ENCODE results near the gene G3BP1.
A peak's percentile ranks its signal among the peaks of the same experiment; 100 is the strongest.
"Not testable (repeated sequence)": the region's sequence is repeated elsewhere in the genome, so short reads cannot be mapped to it uniquely, and the experiment has no call there.

Gene G3BP1

DNA sequence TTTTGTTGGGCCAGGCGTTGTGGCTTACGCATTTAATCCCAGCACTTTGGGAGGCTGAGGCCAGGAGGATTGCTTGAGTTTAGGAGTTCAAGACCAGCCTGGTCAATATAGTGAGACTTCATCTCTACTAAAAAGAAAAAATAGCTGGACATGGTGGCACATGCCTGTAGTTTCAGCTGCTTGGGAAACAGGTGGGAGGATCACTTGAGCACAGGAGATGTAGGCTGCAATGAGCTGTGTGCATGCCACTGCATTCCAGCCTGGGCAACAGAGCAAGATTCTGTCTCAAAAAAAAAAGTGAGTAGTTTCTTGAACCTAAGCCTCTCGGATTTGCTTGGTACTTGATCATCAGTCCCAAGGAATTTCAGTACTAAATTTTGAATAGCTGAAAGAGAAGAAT lies 26.9 kb downstream of the G3BP1 start:
- no peak for DNase-seq (ENCODE audit: low read depth in 2 of 2)

DNA sequence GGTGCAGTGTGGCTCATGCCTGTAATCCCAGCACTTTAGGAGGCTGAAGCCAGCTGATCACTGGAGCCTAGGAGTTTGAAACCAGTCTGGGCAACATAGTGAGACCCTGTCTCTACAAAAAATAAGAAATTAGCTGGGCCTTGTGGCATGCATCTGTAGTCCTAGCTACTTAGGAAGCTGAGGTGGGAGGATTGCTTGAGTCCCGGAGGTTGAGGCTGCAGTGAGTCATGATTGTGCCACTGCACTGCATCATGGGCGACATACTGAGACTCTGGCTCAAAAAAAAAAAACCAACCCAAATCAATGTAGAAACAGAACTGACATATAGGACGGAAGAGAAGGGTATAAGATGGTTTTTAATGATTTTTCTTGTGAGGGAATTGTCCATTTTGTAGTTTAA lies 27.7 kb downstream of the G3BP1 start:
- no peak for DNase-seq (ENCODE audit: low read depth in 2 of 2)

DNA sequence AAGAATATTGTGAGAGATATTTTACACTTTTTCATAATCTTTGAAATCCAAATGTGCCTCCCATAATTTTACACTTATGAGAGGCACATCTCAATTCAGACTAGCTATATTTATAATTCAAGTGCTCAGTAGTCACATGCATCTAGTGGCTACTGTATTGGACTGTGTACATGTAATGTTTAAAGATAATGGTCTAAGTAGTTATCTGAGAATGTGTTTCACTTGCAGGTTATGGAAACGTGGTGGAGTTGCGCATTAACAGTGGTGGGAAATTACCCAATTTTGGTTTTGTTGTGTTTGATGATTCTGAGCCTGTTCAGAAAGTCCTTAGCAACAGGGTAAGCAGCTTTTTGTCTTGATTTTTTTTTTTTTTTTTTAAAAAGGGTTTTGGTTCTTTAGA lies 28.8 kb downstream of the G3BP1 start:
- DNase-seq (ENCODE audit: low read depth in 2 of 2) = no peak

DNA sequence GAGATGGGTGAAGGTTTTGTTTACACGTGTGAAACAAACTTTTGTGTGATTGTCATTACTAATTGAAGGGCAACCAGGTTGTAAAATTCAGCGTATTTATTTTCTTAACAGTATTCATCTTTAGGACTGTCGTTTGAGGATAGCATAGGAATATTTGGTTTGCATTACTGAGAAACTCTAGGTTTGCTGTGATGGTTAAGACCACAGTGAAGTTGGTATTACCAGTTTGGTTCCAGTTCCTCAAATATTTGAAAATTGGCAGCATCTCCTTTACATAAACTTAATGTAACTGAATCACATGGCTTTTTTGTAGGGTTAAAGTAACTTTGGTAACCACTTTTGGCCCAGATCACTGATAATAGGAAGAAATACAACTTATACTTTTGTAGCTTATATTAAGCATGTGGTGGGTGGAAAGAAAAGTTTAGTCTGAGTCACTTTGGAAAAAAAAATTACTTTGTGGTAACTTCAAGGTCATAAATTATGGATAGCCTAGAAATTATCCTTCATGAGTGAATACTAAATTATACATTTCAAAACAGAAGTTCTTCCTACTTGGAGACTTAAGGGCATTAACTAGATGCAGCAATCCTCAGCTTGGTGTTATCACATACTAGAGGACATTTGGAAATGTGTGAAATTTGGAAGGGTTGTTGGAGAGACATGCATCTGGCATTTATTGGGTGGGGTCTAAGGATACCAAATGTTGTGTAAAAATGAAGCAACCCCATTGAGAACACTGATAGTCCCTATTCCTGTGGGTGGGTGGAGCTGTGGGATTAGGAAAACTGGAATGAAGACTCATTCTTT lies 33.9 kb downstream of the G3BP1 start:
- DNase-seq (ENCODE audit: low read depth in 2 of 2) = no peak

DNA sequence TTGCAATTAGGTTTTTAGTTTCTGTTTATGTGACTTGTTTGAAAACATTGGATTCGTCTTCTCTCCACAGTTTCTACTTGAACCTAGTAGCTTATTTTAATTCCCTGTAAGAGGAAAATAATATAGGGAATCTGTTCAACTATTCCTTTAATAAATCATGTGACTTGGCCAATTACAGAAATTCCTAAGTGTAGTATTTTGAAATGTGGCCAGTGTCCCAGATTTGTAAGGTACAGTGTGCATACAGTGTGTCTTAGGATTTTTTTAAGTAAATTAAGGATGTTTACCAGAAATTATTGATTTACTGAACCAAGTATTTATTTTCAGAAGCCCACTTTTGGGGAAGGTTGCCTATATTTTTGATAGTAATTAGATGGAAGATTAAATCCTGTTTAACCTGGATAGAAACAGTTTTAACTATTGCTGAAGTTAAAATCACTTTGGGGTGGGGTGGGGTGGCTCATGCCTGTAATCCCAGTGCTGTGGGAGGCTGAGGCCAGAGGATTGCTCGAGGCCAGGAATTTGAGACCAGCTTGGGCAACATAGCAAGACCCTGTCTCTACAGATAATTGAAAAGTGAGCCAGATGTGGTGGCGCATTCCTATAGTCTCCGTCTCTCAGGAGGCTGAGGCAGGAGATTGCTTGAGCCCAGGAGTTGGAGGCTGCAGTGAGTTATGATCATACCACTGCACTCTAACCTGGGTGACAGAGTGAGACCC lies 36.9 kb downstream of the G3BP1 start:
- DNase-seq (ENCODE audit: low read depth in 2 of 2) = no peak

DNA sequence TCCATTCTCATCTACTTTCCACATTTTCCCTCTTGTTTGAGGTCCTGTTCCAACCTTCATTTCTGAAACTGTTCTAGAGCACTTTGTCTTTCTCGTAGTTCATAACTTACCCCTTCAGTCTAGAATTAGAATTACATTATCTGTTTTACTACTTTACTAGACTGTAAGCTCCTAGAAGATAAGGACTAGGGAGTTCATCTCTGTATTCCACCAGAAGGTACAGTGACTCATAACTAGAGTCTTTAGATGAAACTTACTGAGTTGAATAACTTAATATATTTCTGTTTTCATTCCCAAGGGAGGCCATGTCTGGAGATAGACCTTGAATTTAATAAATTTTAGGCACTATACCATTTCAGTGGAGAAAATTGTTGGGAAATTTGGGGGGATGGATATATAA lies 38.7 kb downstream of the G3BP1 start:
- no peak for DNase-seq (ENCODE audit: low read depth in 2 of 2)

DNA sequence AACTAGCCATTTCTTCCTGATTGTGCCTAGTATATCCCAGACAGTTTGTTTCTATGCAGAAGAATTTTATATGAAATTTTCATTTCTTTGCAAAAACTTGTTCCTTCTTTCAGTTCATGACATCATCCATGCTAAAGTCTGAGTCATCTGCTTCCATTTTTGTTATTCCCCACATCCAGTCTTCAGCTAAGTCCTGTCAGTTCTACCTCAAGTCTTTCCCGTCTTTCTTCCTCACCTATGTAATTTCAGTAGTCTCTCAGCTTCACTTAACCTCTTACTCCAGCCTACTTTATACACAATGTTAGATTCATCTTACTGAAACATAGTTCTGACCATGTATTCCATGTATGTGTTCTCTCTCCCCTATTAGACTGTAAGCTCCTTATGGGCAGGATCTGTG lies 39.1 kb downstream of the G3BP1 start:
- DNase-seq (ENCODE audit: low read depth in 2 of 2) = no peak

DNA sequence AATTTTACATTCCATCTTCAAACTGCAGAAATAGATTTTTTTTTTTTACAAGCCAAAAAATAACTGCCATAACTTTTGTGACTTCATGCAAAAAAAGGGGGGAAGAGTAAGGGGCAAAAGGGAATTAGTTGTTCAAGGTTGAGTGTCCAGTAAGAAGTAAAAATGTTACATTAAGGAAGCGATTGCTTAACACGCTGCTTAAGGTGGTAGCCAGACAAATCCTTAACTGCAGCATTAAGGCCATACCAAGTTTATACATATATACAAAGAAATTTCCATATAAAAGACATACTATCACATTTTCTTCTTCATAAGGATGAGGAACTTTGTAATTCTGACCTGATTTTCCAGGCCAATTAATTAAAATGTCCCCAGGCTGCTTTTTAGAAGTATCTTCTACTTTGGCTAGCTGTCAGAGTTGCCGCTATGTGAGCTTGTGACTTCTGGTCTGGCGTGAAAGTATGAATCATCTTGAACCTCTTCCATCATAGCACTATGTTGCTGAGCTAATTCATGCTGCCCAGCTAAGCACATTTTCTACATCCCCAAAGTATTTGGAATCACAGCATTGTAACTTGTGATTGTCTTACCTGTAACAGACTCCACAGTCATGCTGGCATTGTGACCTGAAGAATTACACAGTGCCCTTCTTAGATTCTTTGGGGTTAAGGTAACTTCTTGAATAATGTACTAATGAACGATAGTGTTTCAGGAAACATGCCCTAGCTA lies 40.0 kb downstream of the G3BP1 start:
- no peak for DNase-seq (ENCODE audit: low read depth in 2 of 2)

DNA sequence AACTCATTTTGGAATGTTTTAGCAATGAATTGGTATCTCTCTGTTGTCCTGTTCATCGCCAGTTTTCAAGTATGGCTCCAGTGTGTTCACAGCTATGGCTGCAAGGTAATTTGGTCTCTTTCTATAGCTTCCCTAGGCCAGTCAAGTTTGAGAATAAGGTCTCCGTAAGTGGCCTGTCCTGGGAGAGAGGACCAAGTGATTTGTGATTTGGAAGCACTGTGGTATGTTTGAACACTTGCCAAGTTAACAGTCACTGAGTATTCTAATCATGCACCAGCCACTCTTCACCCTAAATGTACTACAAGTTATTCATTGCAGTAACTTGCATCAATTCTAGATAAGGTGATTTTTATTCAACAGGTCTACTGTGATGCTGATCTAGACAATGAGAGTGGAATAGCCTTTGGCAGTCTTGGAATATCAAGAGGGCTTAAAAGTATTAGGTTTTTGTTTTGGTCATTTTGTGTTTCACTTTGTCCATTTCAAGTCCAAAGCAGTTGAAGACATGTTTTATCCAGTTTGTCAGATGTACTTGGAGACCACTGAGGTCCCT lies 41.1 kb downstream of the G3BP1 start:
- no peak for DNase-seq (ENCODE audit: low read depth in 2 of 2)

DNA sequence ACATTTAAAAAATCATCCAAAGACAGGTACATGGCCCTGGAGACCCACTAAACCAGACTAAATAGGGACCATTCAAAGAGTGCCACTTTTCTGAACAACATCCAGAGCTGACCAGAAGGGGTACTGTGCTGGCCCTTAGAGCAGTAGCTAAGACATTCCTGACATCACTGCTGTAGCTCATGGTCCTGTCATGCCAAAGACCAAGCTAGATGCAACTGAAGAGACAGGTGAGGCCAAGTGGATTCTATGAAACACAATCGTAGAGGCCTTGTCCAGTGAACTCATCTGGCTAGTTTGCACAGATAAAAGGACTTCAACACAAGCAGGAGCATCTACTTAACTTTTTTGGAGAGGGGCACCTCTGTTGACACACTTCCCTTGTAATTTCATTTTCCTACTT lies 43.3 kb downstream of the G3BP1 start:
- no peak for DNase-seq (ENCODE audit: low read depth in 2 of 2)

DNA sequence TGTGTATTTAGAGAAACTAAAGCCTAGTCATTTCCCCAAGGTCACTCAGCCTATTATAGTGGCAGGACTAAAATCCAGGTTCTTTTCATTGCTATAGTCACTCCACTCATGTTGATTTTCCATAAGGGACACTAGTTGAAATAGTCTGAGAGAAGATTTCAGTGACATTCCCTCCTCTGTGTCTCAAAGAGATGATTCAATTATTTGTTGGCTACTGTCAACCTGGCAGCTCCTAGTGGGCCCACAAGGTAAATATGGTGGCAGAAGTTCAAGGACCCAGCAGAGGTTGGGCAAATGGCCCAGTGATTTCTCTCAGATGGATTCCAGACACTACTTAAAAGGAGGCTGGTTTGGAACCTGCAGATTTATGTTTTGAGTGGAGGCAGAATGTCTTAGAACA lies 48.1 kb downstream of the G3BP1 start:
- DNase-seq (ENCODE audit: low read depth in 2 of 2) = no peak

DNA sequence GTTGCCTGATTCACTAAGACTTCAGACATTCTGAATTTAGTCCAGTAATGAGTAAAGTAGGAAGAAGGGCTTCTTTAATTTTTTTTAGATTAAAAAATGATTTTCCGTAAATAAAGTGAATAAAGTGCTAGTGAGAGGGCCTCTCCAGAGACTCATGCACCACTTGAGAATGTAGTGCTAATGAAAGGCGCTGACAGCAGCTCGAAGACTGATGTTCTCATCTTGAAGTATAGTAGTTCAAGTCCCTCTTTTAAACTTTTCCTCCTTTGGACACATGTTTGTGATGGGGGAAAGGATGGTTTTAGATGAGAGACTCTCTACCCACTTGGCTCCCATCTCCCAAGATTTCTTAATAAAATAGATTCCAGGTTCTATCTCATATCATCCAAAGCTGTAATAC lies 48.5 kb downstream of the G3BP1 start:
- DNase-seq (ENCODE audit: low read depth in 2 of 2) = no peak

DNA sequence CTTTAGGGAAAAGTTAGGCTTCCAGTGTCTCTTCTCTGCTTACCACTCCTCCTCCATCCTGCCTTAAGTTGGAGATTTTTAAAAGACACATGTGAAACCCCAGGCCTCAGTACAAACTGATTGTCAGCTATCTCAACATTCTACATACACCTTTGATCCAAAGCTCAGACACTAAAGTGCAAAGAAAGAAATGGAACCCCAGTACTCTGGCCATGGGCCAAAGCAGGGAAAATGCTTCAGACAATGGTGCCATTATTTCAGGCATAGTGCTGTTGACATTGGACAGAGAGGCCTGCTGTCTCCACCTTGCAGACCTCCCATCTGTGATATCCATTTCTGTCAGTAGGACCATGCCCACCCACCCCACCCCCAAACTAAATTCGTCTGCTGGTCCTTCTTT lies 49.1 kb downstream of the G3BP1 start:
- no peak for DNase-seq (ENCODE audit: low read depth in 2 of 2)

DNA sequence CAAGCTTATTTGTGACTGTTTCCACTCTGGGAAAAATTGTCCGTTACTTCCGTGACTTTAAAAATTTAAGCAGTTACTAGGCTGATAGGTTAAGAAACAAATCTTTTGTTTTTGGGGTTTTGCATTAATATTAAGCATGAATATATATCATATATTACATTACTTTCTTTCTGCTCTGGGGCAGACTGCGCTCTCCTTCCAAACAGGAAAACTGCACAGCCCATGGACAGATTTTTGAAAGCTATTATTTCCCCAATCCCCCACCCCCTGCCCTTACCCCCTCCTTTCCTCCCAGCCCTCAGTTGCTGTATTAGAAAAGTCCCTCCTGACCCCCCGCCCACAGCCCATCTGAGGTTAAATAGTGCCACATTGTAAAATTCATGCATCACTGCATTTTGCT lies 50.4 kb downstream of the G3BP1 start:
- no peak for DNase-seq (ENCODE audit: low read depth in 2 of 2)

DNA sequence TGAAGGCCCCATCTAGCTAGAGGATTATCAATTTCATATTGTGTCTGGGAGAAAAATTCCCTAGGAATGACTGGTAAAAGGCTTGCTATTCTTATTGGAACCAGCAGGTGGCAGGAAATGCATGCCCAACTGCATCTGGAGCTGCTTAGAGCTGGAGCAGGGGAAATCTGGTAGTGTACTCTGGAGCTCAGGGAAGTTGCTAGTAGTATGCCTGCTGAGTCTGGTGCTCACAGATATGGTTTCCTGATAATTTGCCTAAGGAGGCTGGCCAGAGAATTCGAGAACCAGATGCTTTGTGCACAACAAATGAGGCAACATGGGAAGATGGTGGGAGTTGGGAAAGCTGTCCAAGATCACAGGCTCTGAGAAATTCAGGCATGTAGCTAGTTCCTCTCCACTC lies 53.7 kb downstream of the G3BP1 start:
- peak in 1 of 2 donors; percentile 2 for DNase-seq (ENCODE audit: low read depth in 2 of 2)

DNA sequence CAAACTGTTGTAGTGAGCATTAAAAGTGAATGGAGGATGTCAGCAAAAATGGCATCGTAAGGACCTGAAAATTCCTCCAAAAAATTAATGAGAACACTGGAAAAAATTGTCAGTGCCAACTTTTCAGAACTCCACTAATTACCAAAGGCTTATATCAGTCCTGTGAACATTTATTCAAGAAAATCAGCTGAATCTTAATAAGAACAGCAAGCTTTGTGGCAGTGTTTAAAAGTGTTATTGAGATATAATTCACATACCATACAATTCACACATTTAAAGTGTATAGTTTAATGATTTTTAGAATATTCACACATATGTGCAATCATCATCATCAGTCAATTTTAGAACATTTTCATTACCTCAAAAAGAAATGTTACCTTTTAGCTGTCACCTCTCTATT lies 57.6 kb downstream of the G3BP1 start:
- DNase-seq (ENCODE audit: low read depth in 2 of 2) = no peak

DNA sequence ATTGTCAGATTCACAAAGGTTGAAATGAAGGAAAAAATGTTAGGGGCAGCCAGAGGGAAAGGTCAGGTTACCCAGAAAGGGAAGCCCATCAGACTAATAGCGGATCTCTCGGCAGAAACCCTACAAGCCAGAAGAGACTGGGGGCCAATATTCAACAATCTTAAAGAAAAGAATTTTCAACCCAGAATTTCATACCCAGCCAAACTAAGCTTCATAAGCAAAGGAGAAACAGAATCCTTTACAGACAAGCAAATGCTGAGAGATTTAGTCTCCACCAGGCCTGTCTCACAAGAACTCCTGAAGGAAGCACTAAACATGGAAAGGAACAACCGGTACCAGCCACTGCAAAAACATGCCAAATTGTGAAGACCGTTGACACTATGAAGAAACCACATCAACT lies 61.1 kb downstream of the G3BP1 start:
- DNase-seq (ENCODE audit: low read depth in 2 of 2) = not testable (repeated sequence)

DNA sequence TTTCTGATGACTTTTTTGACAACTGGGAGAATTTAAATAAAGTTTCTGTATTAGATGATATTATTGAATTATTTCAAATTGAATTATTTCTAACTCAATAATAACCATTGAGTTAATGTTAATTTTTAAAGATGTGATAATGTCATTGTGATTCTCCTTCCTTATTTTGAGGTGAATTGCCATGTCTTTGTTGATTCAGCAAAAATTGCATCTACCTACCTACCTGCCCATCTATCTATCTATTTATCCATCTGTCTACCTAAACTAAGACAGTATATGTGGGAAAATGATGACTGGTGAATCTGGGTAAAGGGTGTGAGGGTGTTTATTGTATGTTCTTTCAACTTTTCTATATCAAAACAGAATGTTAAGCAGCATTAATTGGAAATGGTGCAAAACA lies 75.0 kb downstream of the G3BP1 start:
- DNase-seq (ENCODE audit: low read depth in 2 of 2) = no peak

DNA sequence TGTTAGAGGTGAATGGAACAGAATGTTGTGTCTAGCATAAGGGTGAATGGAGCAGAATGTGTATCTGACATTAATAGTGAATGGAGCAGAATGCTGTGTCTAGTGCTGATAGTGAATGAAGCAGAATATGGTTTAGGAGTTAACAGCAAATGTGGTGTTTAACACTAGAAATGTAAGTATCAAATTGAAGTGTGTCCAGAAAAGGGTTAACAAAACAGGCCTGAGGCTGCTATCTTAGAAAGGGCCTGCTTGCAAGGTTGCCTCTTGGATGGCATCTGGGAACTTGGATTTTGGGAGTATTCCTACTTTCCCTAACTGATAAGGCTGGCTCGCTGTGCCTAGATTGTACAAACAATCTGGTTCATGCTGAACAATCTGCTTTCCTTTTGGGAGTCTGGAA lies 76.1 kb downstream of the G3BP1 start:
- DNase-seq (ENCODE audit: low read depth in 2 of 2) = no peak

DNA sequence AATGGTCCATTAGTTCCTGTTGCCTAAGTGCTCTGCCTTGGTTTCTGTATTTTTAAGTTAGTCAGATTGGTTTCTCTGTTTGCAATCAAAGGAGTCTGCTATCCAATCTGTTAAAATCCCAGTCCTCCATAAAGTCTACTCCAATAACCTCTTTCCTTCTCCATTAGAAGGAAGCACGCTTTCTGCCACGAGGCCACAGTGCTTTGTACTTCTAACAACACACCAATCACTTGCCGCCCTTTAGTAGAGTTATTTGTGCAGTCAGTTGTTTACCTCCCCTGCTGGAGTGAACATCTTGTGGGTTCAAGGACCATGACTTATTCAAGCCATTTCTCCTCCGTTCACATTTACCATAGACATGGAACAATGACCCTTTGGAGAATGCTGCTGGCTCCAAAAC lies 83.9 kb downstream of the G3BP1 start:
- no peak for DNase-seq (ENCODE audit: low read depth in 2 of 2)

DNA sequence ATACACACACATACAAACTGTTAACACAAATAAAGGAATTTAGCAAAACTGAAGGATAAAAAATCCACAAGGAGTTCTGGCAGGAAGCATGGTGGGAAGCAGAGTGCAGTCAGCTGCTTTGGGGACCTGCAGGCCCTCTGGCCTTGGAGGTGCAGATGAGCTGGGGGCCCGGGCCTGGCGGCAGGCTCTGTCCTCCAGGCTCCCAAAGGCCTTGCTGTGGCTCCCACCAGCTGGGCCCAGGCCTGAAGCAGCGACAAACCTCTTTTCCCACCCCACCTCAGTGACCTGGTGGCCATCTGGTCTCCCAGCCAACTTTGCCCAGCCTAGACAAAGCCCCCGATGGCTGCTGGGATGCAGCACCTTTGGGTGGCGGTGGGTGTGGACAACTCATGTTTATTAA lies 85.1 kb downstream of the G3BP1 start:
- no peak for DNase-seq (ENCODE audit: low read depth in 2 of 2)

DNA sequence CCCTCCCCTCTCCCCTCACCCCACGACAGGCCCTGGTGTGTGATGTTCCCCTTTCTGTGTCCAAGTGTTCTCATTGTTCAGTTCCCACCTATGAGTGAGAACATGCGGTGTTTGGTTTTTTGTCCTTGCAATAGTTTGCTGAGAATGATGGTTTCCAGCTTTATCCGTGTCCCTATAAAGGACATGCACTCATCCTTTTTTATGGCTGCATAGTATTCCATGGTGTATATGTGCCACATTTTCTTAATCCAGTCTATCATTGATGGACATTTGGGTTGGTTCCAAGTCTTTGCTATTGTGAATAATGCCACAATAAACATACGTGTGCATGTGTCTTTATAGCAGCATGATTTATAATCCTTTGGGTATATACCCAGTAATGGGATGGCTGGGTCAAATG lies 89.1 kb downstream of the G3BP1 start:
- not testable (repeated sequence) for DNase-seq (ENCODE audit: low read depth in 2 of 2)

Data from stimulated activated CD4-positive, alpha-beta T cell treated with anti-CD3 and anti-CD28 coated beads, Interleukin-1b, Interleukin-23, amount 100 ng/mL, for 1 hour (primary cell).